Measurements from ENCODE around the gene GNG12.

GNG12 gene

GRCh38 chr1:67768480-67768879 lies 64.8 kb downstream of the GNG12 start:
- no peaks in the 10 kb centered on the region for H3F3A ChIP-seq (ENCODE audit: insufficient read depth)
- H2AFZ ChIP-seq (ENCODE audit: low read depth, low read length, severe bottlenecking), result no peak overlapping the region
- H3K27me3 ChIP-seq (ENCODE audit: low read length), result no peaks in the 10 kb centered on the region
- no peak overlapping the region for H3K9ac ChIP-seq (ENCODE audit: low read length)
- no peaks in the 10 kb centered on the region for H4K20me1 ChIP-seq (ENCODE audit: low read depth, low read length)
- H3K36me3 ChIP-seq (ENCODE audit: low read length), result no peaks in the 10 kb centered on the region
- TF ChIP-seq EZH2phosphoT487 (conservative IDR thresholded peaks at IDR 0.05; ENCODE audit: low read length) (no peak), CTCF (IDR thresholded peaks at IDR 0.05; ENCODE audit: insufficient read depth, low read length, poor library complexity, severe bottlenecking) (no peak)
- no peak overlapping the region for H3K27ac ChIP-seq (ENCODE audit: low read depth, low read length)
- H3K4me2 ChIP-seq (ENCODE audit: low read depth, low read length, poor library complexity, severe bottlenecking), result no peak overlapping the region
- H3K4me3 ChIP-seq (ENCODE audit: insufficient read depth, low read length, poor library complexity, severe bottlenecking), result no peak overlapping the region
- no peaks in the 10 kb centered on the region for H3K9me3 ChIP-seq (ENCODE audit: insufficient read depth, low read length)
- H3K9me2 ChIP-seq (replicated peaks; ENCODE audit: insufficient read depth, low read length), result no peaks in the 10 kb centered on the region
- H3K79me2 ChIP-seq (ENCODE audit: insufficient read depth, low read length), result no peaks in the 10 kb centered on the region

- H4K20me1 ChIP-seq (ENCODE audit: low read depth, low read length), result no peaks in the 10 kb centered on the region
- H3F3A ChIP-seq (ENCODE audit: insufficient read depth), result no peaks in the 10 kb centered on the region
- H3K9me3 ChIP-seq (ENCODE audit: insufficient read depth, low read length), result no peaks in the 10 kb centered on the region
- H3K79me2 ChIP-seq (ENCODE audit: insufficient read depth, low read length), result no peaks in the 10 kb centered on the region
- H2AFZ ChIP-seq (ENCODE audit: low read depth, low read length, severe bottlenecking), result no peak overlapping the region
- H3K9me2 ChIP-seq (replicated peaks; ENCODE audit: insufficient read depth, low read length), result no peaks in the 10 kb centered on the region
- H3K4me3 ChIP-seq (ENCODE audit: insufficient read depth, low read length, poor library complexity, severe bottlenecking), result no peak overlapping the region
- no peak overlapping the region for H3K4me2 ChIP-seq (ENCODE audit: low read depth, low read length, poor library complexity, severe bottlenecking)
- no peaks in the 10 kb centered on the region for H3K36me3 ChIP-seq (ENCODE audit: low read length)
- no peak overlapping the region for H3K27ac ChIP-seq (ENCODE audit: low read depth, low read length)
- H3K27me3 ChIP-seq (ENCODE audit: low read length), result no peaks in the 10 kb centered on the region
- no peak overlapping the region for H3K9ac ChIP-seq (ENCODE audit: low read length)
- TF ChIP-seq CTCF (IDR thresholded peaks at IDR 0.05; ENCODE audit: insufficient read depth, low read length, poor library complexity, severe bottlenecking), result no peak
- TF ChIP-seq EZH2phosphoT487 (conservative IDR thresholded peaks at IDR 0.05; ENCODE audit: low read length), result no peak
These were observed 66.0 kb downstream of the GNG12 start for GRCh38 chr1:67767103-67767782.

- no peak overlapping the region for H3K4me3 ChIP-seq (ENCODE audit: insufficient read depth, low read length, poor library complexity, severe bottlenecking)
- no peak overlapping the region for H3K4me2 ChIP-seq (ENCODE audit: low read depth, low read length, poor library complexity, severe bottlenecking)
These were observed 66.9 kb downstream of the GNG12 start for GRCh38 chr1:67766141-67766978.

More at GRCh38 chr1:67766141-67766978, 66.9 kb downstream of the GNG12 start:
- Histone ChIP-seq H3F3A (ENCODE audit: insufficient read depth) (no peaks in the 10 kb centered on the region), H3K9ac (ENCODE audit: low read length) (no peak overlapping the region), H4K20me1 (ENCODE audit: low read depth, low read length) (no peaks in the 10 kb centered on the region), H3K9me3 (ENCODE audit: insufficient read depth, low read length) (no peaks in the 10 kb centered on the region), H3K27ac (ENCODE audit: low read depth, low read length) (no peak overlapping the region), H3K27me3 (ENCODE audit: low read length) (no peaks in the 10 kb centered on the region), H3K9me2 (replicated peaks; ENCODE audit: insufficient read depth, low read length) (no peaks in the 10 kb centered on the region), H3K79me2 (ENCODE audit: insufficient read depth, low read length) (no peaks in the 10 kb centered on the region), H3K36me3 (ENCODE audit: low read length) (no peaks in the 10 kb centered on the region), H2AFZ (ENCODE audit: low read depth, low read length, severe bottlenecking) (no peak overlapping the region)
- TF ChIP-seq EZH2phosphoT487 (conservative IDR thresholded peaks at IDR 0.05; ENCODE audit: low read length), result no peak
- peak; percentile 58 for TF ChIP-seq CTCF (IDR thresholded peaks at IDR 0.05; ENCODE audit: insufficient read depth, low read length, poor library complexity, severe bottlenecking)

Measured in SU-DHL-6 (cell line).